ENCODE data around the gene VPS8. TPM values are rescaled to one million over a fixed set of nuclear protein-coding genes. Genes with fewer than 3 reads are reported as not detected.
"Not testable (repeated sequence)": the region's sequence is repeated elsewhere in the genome, so short reads cannot be mapped to it uniquely, and the experiment has no call there.

The VPS8 gene
- total and polyA plus RNA-seq, 4 donors: 4.2 to 34.9 (median 22.9) TPM

DNA sequence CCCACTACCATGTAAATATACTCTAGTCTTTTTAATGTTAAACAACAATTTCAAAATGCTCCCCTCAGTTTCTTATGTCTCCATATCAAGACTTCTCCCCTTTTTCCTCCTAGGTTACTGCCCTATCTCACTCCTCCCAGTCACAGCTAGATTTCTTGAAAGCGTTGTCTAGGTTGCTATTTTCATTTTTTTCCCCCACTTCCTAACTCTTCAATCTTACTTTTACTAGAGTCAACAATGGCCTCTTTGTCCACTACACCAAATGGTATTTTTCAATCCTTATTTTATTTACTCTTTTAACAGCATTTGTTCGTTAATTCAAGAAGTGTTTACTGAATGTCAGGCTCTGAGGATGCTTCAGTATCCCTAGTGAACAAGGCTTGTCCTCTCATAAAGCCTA, 84.4 kb downstream of the VPS8 start:
- Histone ChIP-seq H3K36me3 (ENCODE audit: control insufficient read depth in 4 of 4, insufficient read depth in 3 of 4, low read depth in 1 of 4, low read length in 3 of 4) (peaks cover 0 to 6% (median 5%) of the 10 kb centered on the region in 4 donors), H3K27ac (ENCODE audit: low read depth in 1 of 2, low read length in 2 of 2) (no peak overlapping the region), H3K27me3 (ENCODE audit: control insufficient read depth in 4 of 4, insufficient read depth in 4 of 4, low read length in 3 of 4) (no peaks in the 10 kb centered on the region), H3K4me1 (ENCODE audit: control insufficient read depth in 4 of 4, insufficient read depth in 4 of 4, low read length in 3 of 4) (no peaks in the 10 kb centered on the region), H3K9me3 (ENCODE audit: control insufficient read depth in 4 of 4, low read length in 3 of 4) (no peaks in the 10 kb centered on the region), H3K4me3 (ENCODE audit: low read depth in 1 of 3, low read length in 3 of 3) (no peak overlapping the region), H3K9ac (ENCODE audit: low read depth in 1 of 2, low read length in 2 of 2) (no peak overlapping the region)
- 94% methylated on average over 2 of the region's 2 CpGs for WGBS
- DNase-seq (ENCODE audit: low spot score): no peak
- TF ChIP-seq EGR1 (IDR thresholded peaks at IDR 0.05; ENCODE audit: low read depth in 2 of 2) (no peak), FOXA2 (IDR thresholded peaks at IDR 0.05) (no peak), SP1 (IDR thresholded peaks at IDR 0.05) (no peak), FOXA1 (IDR thresholded peaks at IDR 0.05) (no peak), RAD21 (IDR thresholded peaks at IDR 0.05) (no peak), TAF1 (conservative IDR thresholded peaks at IDR 0.05) (no peak), JUND (IDR thresholded peaks at IDR 0.05) (no peak), HNF4G (IDR thresholded peaks at IDR 0.05) (no peak), NR2F2 (IDR thresholded peaks at IDR 0.05) (no peak)
- TF ChIP-seq, protein P1, sequence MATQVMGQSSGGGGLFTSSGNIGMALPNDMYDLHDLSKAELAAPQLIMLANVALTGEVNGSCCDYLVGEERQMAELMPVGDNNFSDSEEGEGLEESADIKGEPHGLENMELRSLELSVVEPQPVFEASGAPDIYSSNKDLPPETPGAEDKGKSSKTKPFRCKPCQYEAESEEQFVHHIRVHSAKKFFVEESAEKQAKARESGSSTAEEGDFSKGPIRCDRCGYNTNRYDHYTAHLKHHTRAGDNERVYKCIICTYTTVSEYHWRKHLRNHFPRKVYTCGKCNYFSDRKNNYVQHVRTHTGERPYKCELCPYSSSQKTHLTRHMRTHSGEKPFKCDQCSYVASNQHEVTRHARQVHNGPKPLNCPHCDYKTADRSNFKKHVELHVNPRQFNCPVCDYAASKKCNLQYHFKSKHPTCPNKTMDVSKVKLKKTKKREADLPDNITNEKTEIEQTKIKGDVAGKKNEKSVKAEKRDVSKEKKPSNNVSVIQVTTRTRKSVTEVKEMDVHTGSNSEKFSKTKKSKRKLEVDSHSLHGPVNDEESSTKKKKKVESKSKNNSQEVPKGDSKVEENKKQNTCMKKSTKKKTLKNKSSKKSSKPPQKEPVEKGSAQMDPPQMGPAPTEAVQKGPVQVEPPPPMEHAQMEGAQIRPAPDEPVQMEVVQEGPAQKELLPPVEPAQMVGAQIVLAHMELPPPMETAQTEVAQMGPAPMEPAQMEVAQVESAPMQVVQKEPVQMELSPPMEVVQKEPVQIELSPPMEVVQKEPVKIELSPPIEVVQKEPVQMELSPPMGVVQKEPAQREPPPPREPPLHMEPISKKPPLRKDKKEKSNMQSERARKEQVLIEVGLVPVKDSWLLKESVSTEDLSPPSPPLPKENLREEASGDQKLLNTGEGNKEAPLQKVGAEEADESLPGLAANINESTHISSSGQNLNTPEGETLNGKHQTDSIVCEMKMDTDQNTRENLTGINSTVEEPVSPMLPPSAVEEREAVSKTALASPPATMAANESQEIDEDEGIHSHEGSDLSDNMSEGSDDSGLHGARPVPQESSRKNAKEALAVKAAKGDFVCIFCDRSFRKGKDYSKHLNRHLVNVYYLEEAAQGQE (IDR thresholded peaks at IDR 0.05): no peak
- TF ChIP-seq, protein P2, sequence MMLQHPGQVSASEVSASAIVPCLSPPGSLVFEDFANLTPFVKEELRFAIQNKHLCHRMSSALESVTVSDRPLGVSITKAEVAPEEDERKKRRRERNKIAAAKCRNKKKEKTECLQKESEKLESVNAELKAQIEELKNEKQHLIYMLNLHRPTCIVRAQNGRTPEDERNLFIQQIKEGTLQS (IDR thresholded peaks at IDR 0.05): no peak

DNA sequence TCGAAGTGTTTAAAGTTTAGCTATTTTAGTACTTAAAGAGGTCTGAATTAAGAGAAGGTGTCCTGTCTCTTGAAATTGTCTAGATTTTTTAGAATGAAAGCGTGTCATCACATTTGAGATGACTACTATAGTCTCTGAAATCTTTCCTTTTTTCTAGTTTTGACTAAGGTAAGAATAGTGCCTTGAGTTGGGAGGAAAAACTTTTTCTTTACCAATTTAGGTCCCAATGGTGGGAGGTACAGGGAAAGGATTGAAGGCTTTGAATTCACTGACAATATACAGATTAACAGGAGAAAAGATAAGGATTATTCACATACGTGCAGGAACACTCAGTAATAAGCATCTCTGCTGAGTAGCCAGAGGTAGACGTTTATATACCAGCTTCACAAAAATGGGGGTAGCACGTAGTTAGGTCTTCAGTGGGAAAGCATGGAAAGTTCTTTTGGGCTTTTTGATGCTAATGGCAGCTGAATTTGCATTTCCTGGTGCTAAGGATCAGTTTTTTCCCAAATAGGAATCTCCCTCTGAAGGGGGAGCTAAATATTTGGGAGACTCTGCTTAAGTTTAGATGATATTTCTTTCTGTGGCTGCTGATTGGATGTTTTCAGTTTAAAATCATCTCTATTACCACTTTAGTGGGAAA, 88.1 kb downstream of the VPS8 start:
- Histone ChIP-seq H3K9ac (ENCODE audit: low read depth in 1 of 2, low read length in 2 of 2) (no peak overlapping the region), H3K4me1 (ENCODE audit: control insufficient read depth in 4 of 4, insufficient read depth in 4 of 4, low read length in 3 of 4) (no peaks in the 10 kb centered on the region), H3K4me3 (ENCODE audit: low read depth in 1 of 3, low read length in 3 of 3) (no peak overlapping the region), H3K27me3 (ENCODE audit: control insufficient read depth in 4 of 4, insufficient read depth in 4 of 4, low read length in 3 of 4) (no peaks in the 10 kb centered on the region), H3K9me3 (ENCODE audit: control insufficient read depth in 4 of 4, low read length in 3 of 4) (no peaks in the 10 kb centered on the region), H3K36me3 (ENCODE audit: control insufficient read depth in 4 of 4, insufficient read depth in 3 of 4, low read depth in 1 of 4, low read length in 3 of 4) (peaks cover 0 to 8% (median 3%) of the 10 kb centered on the region in 4 donors), H3K27ac (ENCODE audit: low read depth in 1 of 2, low read length in 2 of 2) (no peak overlapping the region)
- TF ChIP-seq FOXA1 (IDR thresholded peaks at IDR 0.05): no peak
- TF ChIP-seq, protein P3, sequence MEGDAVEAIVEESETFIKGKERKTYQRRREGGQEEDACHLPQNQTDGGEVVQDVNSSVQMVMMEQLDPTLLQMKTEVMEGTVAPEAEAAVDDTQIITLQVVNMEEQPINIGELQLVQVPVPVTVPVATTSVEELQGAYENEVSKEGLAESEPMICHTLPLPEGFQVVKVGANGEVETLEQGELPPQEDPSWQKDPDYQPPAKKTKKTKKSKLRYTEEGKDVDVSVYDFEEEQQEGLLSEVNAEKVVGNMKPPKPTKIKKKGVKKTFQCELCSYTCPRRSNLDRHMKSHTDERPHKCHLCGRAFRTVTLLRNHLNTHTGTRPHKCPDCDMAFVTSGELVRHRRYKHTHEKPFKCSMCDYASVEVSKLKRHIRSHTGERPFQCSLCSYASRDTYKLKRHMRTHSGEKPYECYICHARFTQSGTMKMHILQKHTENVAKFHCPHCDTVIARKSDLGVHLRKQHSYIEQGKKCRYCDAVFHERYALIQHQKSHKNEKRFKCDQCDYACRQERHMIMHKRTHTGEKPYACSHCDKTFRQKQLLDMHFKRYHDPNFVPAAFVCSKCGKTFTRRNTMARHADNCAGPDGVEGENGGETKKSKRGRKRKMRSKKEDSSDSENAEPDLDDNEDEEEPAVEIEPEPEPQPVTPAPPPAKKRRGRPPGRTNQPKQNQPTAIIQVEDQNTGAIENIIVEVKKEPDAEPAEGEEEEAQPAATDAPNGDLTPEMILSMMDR (IDR thresholded peaks at IDR 0.05; ENCODE audit: low read depth, low read length, missing input control): no peak
- TF ChIP-seq NR2F2 (IDR thresholded peaks at IDR 0.05): no peak
- TF ChIP-seq, protein P1 (IDR thresholded peaks at IDR 0.05): no peak
- no peak for TF ChIP-seq JUND (IDR thresholded peaks at IDR 0.05)
- WGBS: 93% methylated on average over 5 of the region's 5 CpGs
- no peak for DNase-seq (ENCODE audit: low spot score)

DNA sequence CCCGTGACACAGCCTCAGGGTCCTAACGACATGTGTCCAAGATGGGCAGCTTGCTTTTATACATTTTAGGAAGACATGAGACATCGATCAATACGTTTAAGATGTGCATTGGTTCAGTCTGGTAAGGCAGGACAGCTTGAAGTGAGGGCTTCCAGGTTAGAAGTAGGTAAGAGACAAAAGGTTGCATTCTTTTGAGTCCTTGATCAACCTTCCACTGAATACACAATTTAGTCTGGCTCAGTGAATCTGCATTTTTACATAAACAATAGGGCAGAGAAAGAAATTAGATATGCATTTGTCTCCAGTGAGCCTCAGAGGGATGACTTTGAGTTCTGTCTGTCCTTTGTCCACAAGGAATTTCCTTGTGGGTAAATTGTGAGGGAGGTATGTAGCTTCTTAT, 95.1 kb downstream of the VPS8 start:
- not testable (repeated sequence) for H3K9me3 ChIP-seq (ENCODE audit: control insufficient read depth in 4 of 4, low read length in 3 of 4); H3K36me3 ChIP-seq (ENCODE audit: control insufficient read depth in 4 of 4, insufficient read depth in 3 of 4, low read depth in 1 of 4, low read length in 3 of 4); H3K27me3 ChIP-seq (ENCODE audit: control insufficient read depth in 4 of 4, insufficient read depth in 4 of 4, low read length in 3 of 4)

More for the DNA sequence above, 95.1 kb downstream of the VPS8 start:
- H3K9ac ChIP-seq (ENCODE audit: low read depth in 1 of 2, low read length in 2 of 2); H3K4me3 ChIP-seq (ENCODE audit: low read depth in 1 of 3, low read length in 3 of 3); H3K27ac ChIP-seq (ENCODE audit: low read depth in 1 of 2, low read length in 2 of 2); H3K4me1 ChIP-seq (ENCODE audit: control insufficient read depth in 4 of 4, insufficient read depth in 4 of 4, low read length in 3 of 4); DNase-seq (ENCODE audit: low spot score): not testable (repeated sequence)
- WGBS: 95% methylated on average over 4 of the region's 4 CpGs

Measured in liver (tissue), 9 donors.